RPMI8226 (cell line): ENCODE data around the gene NPAS3.

Experiments
- DNase-seq: peaks from one replicate; pipeline ENCODE4 v3.0.0-alpha.2; 2015

NPAS3 gene

GRCh38 chr14:33596211-33597080 is 657.8 kb downstream of the NPAS3 start:
- DNase-seq, result no peak

GRCh38 chr14:33598582-33598981 is 659.9 kb downstream of the NPAS3 start:
- DNase-seq, result no peak

- no peak for DNase-seq
These were observed 663.7 kb downstream of the NPAS3 start for GRCh38 chr14:33602396-33602795.

- no peak for DNase-seq
These were observed 667.9 kb downstream of the NPAS3 start for GRCh38 chr14:33606591-33606990.

GRCh38 chr14:33609582-33609981 is 670.9 kb downstream of the NPAS3 start:
- DNase-seq, result no peak

GRCh38 chr14:33610121-33610520 is 671.4 kb downstream of the NPAS3 start:
- DNase-seq, result no peak

GRCh38 chr14:33611405-33612196 is 672.9 kb downstream of the NPAS3 start:
- DNase-seq, result no peak

GRCh38 chr14:33612197-33612505 is 673.5 kb downstream of the NPAS3 start:
- DNase-seq, result no peak

GRCh38 chr14:33617154-33617553 is 678.5 kb downstream of the NPAS3 start:
- no peak for DNase-seq

GRCh38 chr14:33618361-33619105 is 679.9 kb downstream of the NPAS3 start:
- no peak for DNase-seq

- no peak for DNase-seq
These were observed 683.8 kb downstream of the NPAS3 start for GRCh38 chr14:33622496-33622895.

- no peak for DNase-seq
These were observed 691.1 kb downstream of the NPAS3 start for GRCh38 chr14:33629792-33630191.

GRCh38 chr14:33631021-33631420 is 692.3 kb downstream of the NPAS3 start:
- no peak for DNase-seq

GRCh38 chr14:33631441-33631840 is 692.8 kb downstream of the NPAS3 start:
- no peak for DNase-seq

- no peak for DNase-seq
These were observed 696.0 kb downstream of the NPAS3 start for GRCh38 chr14:33634631-33635030.

GRCh38 chr14:33636716-33637115 is 698.0 kb downstream of the NPAS3 start:
- DNase-seq, result no peak

GRCh38 chr14:33642080-33642479 is 703.4 kb downstream of the NPAS3 start:
- no peak for DNase-seq

- no peak for DNase-seq
These were observed 704.1 kb downstream of the NPAS3 start for GRCh38 chr14:33642691-33643244.

GRCh38 chr14:33643426-33644181 is 704.9 kb downstream of the NPAS3 start:
- no peak for DNase-seq

- no peak for DNase-seq
These were observed 708.1 kb downstream of the NPAS3 start for GRCh38 chr14:33646692-33647260.

GRCh38 chr14:33647385-33647786 is 708.7 kb downstream of the NPAS3 start:
- no peak for DNase-seq

- DNase-seq, result no peak
These were observed 711.8 kb downstream of the NPAS3 start for GRCh38 chr14:33650430-33650829.
